SK-N-SH (cell line): ENCODE measurements around the gene EAF2. TPM values are rescaled to one million over a fixed set of nuclear protein-coding genes. Genes with fewer than 3 reads are reported as not detected.

Experiments used
- CTCF ChIA-PET: fragments of 300-600, 350-600 bp; formaldehyde crosslinking; extraction: SDS; loops from one replicate; lab custom pipeline; 2021; lab: Yijun Ruan, JAX
- POLR2A ChIA-PET: fragments of 350-600 bp; sonication (Branson Sonifier 250); formaldehyde crosslinking; extraction: SDS; loops from one replicate; lab custom pipeline; 2020; ENCODE audit warnings: antibody characterized with exemption, inconsistent platforms; lab: Yijun Ruan, JAX
- DNase-seq: peaks from one replicate; pipeline ENCODE4 v3.0.0; 2012
- H2AFZ ChIP-seq: fragments of 200-600 bp; sonication (generic); 2 replicates; pipeline ENCODE4 v1.8.1; 2016; ENCODE audit warnings: antibody characterized with exemption, mild to moderate bottlenecking, low read depth
- H3F3A ChIP-seq: fragments of 200-600 bp; sonication (generic); replicated peaks from 2 replicates; pipeline ENCODE3; 2016; ENCODE audit warnings: antibody characterized with exemption, mild to moderate bottlenecking; ENCODE audit not compliant: insufficient read depth
- H3K27ac ChIP-seq, 2 experiments: fragments of 200-500 bp in 1 of 2; fragments of 200-600 bp in 1 of 2; sonication (Bioruptor generic) in 1 of 2; sonication (generic), shearing (Covaris generic) in 1 of 2; 2 replicates each; pipeline versions ENCODE4 v1.5.1 to v1.6.1; 2014 to 2016; ENCODE audit warnings: low read depth in 2 of 2, inconsistent platforms in 1 of 2, low read length in 1 of 2, mild to moderate bottlenecking in 1 of 2, mixed read lengths in 1 of 2
- H3K27me3 ChIP-seq: fragments of 200-600 bp; sonication (generic), shearing (Covaris generic); 2 replicates; pipeline ENCODE4 v1.6.1; 2016; ENCODE audit warnings: mixed run types; ENCODE audit not compliant: insufficient read depth
- H3K36me3 ChIP-seq, 2 experiments: fragments of 200-500 bp in 1 of 2; fragments of 200-600 bp in 1 of 2; sonication (Bioruptor generic) in 1 of 2; sonication (generic) in 1 of 2; replicated peaks in 1 of 2; 2 replicates each; pipeline versions ENCODE3 to v1.5.1; 2014 to 2016; ENCODE audit warnings: low read length in 1 of 2, mild to moderate bottlenecking in 1 of 2; ENCODE audit not compliant: insufficient read depth in 2 of 2, control insufficient read depth in 1 of 2
- H3K4me1 ChIP-seq, 2 experiments: fragments of 200-500 bp in 1 of 2; fragments of 200-600 bp in 1 of 2; sonication (Bioruptor generic) in 1 of 2; sonication (generic), shearing (Covaris generic) in 1 of 2; 2 replicates each; pipeline versions ENCODE4 v1.5.1 to v1.6.1; 2014 to 2016; ENCODE audit warnings: low read depth in 1 of 2, low read length in 1 of 2, mixed run types in 1 of 2; ENCODE audit not compliant: insufficient read depth in 2 of 2, control insufficient read depth in 1 of 2
- H3K4me2 ChIP-seq: fragments of 200-600 bp; sonication (generic), shearing (Covaris generic); 2 replicates; pipeline ENCODE4 v1.6.1; 2017; ENCODE audit warnings: mixed run types
- H3K4me3 ChIP-seq, 2 experiments: fragments of 200-500 bp in 1 of 2; fragments of 200-600 bp in 1 of 2; sonication (Bioruptor generic) in 1 of 2; sonication (generic), shearing (Covaris generic) in 1 of 2; 2 replicates each; pipeline versions ENCODE4 v1.5.1 to v1.8.1; 2014 to 2016; ENCODE audit warnings: low read depth in 2 of 2, inconsistent platforms in 1 of 2, low read length in 1 of 2, mild to moderate bottlenecking in 1 of 2, mixed read lengths in 1 of 2, moderate library complexity in 1 of 2
- H3K79me2 ChIP-seq: fragments of 200-600 bp; sonication (generic); 2 replicates; pipeline ENCODE4 v1.8.1; 2017; ENCODE audit warnings: mild to moderate bottlenecking; ENCODE audit not compliant: insufficient read depth
- H3K9ac ChIP-seq: fragments of 200-600 bp; sonication (generic); 2 replicates; pipeline ENCODE4 v1.6.1; 2017; ENCODE audit warnings: mixed run types
- H3K9me2 ChIP-seq: fragments of 200-600 bp; sonication (generic); 2 replicates; pipeline ENCODE4 v1.6.1; 2017; ENCODE audit warnings: mixed run types
- H3K9me3 ChIP-seq: fragments of 200-600 bp; sonication (generic); 2 replicates; pipeline ENCODE4 v1.6.1; 2017; ENCODE audit warnings: mixed run types, mild to moderate bottlenecking, moderate library complexity
- H4K20me1 ChIP-seq: fragments of 200-600 bp; sonication (generic); 2 replicates; pipeline ENCODE4 v1.6.1; 2017; ENCODE audit warnings: mild to moderate bottlenecking, mixed run types; ENCODE audit not compliant: insufficient read depth
- CHD2 ChIP-seq: fragments of 150-350 bp; IDR thresholded peaks from 2 replicates; pipeline ENCODE4 v1.6.1; 2018; ENCODE audit warnings: low read length; ENCODE audit not compliant: partially characterized antibody
- CTCF ChIP-seq: fragments of 200-600 bp; sonication (generic); IDR thresholded peaks from 2 replicates; pipeline ENCODE4 v1.6.1; 2017; ENCODE audit warnings: antibody characterized with exemption, mild to moderate bottlenecking, moderate library complexity
- FOXM1 ChIP-seq: IDR thresholded peaks from 2 replicates; pipeline ENCODE4 v1.4.0; 2012; ENCODE audit warnings: low read depth, mild to moderate bottlenecking
- GABPA ChIP-seq: IDR thresholded peaks from 2 replicates; pipeline ENCODE4 v1.4.0; 2012; ENCODE audit warnings: low read depth, mild to moderate bottlenecking
- GATA2 ChIP-seq: sonication (generic); formaldehyde crosslinking; IDR thresholded peaks from 2 replicates; pipeline ENCODE4 v1.5.0; 2020; ENCODE audit warnings: mild to moderate bottlenecking, missing genetic modification reagents
- JUND ChIP-seq: IDR thresholded peaks from 2 replicates; pipeline ENCODE4 v1.4.0; 2012
- MAX ChIP-seq: IDR thresholded peaks from 2 replicates; pipeline ENCODE4 v1.4.0; 2012; ENCODE audit warnings: low read depth
- NRF1 ChIP-seq: IDR thresholded peaks from 2 replicates; pipeline ENCODE4 v1.6.1; 2012; ENCODE audit warnings: low read depth, mild to moderate bottlenecking, low read length
- PBX3 ChIP-seq: IDR thresholded peaks from 2 replicates; pipeline ENCODE4; 2012
- RAD21 ChIP-seq: IDR thresholded peaks from 2 replicates; pipeline ENCODE4 v1.6.1; 2012; ENCODE audit warnings: mild to moderate bottlenecking, low read length
- RXRA ChIP-seq: IDR thresholded peaks from 2 replicates; pipeline ENCODE4 v1.4.0; 2012; ENCODE audit warnings: low read depth, mild to moderate bottlenecking, borderline replicate concordance
- SMC3 ChIP-seq: IDR thresholded peaks from 2 replicates; pipeline ENCODE4 v1.6.1; 2012; ENCODE audit warnings: low read depth, low read length, improper control_type of control experiment
- USF1 ChIP-seq: IDR thresholded peaks from 2 replicates; pipeline ENCODE4 v1.4.0; 2012; ENCODE audit warnings: low read depth, borderline replicate concordance
- USF2 ChIP-seq: fragments of 150-350 bp; IDR thresholded peaks from 2 replicates; pipeline ENCODE4 v1.6.1; 2017; ENCODE audit warnings: antibody characterized with exemption, low read length, low read depth, borderline replicate concordance
- YY1 ChIP-seq: IDR thresholded peaks from 2 replicates; pipeline ENCODE4 v1.4.0; 2012; ENCODE audit warnings: low read depth, mild to moderate bottlenecking
- WGBS: methylation state at CpG from one replicate; pipeline ENCODE4 v1.1.6; 2017; ENCODE audit warnings: low lambda C conversion rate; 5-methylcytosine and 5-hydroxymethylcytosine counted together
- polyA plus RNA-seq, 3 experiments: library from polyadenylated mRNA; depleted of rRNA; stranded (reverse); fragments of >200 nt; gene quantifications; 2 replicates each; pipeline ENCODE4 v1.2.3, GENCODE V29; 2012

EAF2 gene
- polyA plus RNA-seq, 1 of the 3 experiments (the other 2 are of a cell fraction): 0.85 TPM

GRCh38 chr3:121834157-121834670 lies 795 bp upstream of the EAF2 start (continued):
- TF ChIP-seq FOXM1 (no peak), CTCF (no peak), NRF1 (no peak)

- 3% methylated on average over 11 of the region's 11 CpGs for WGBS
- peak overlapping the region; percentile 82 to 83 for H3K4me3 ChIP-seq
- no peaks in the 10 kb centered on the region for H3K9me2 ChIP-seq
- no peaks in the 10 kb centered on the region for H3F3A ChIP-seq
- POLR2A ChIA-PET: no interaction called here
- CTCF ChIA-PET: no interaction called here
- H3K27ac ChIP-seq: no peak overlapping the region; a peak in 1 of 4 replicates
- H3K4me2 ChIP-seq: peak overlapping the region; percentile 96
- TF ChIP-seq YY1 (no peak), MAX (no peak), GATA2 (CRISPR knock-in tag) (no peak), GABPA (no peak), RAD21 (no peak), SMC3 (no peak), PBX3 (no peak)
- TF ChIP-seq, all 33 proteins: peak for 0
- no peaks in the 10 kb centered on the region for H4K20me1 ChIP-seq
- no peaks in the 10 kb centered on the region for H3K27me3 ChIP-seq
- H3K4me1 ChIP-seq: peaks cover 0 to 7% of the 10 kb centered on the region in 2 experiments; a peak in 2 of 4 replicates
- peaks cover 9 to 14% of the 10 kb centered on the region in 2 experiments for H3K36me3 ChIP-seq
- H2AFZ ChIP-seq: peak overlapping the region; percentile 97
- peaks cover 14% of the 10 kb centered on the region for H3K79me2 ChIP-seq
- peak overlapping the region; percentile 85; the same call in 1 of the 2 replicates for H3K9ac ChIP-seq
- DNase-seq: no peak
- no peaks in the 10 kb centered on the region for H3K9me3 ChIP-seq
These were observed 424 bp downstream of the EAF2 start for GRCh38 chr3:121835465-121835801.

GRCh38 chr3:121836064-121836463 lies 1.1 kb downstream of the EAF2 start:
- Histone ChIP-seq H2AFZ (no peak overlapping the region), H3K4me2 (peak overlapping the region; percentile 96), H3K4me3 (peak overlapping the region in 1 of 2 experiments; percentile 83; a peak in 2 of 4 replicates), H3K36me3 (peaks cover 9 to 11% of the 10 kb centered on the region in 2 experiments), H3K79me2 (peaks cover 14% of the 10 kb centered on the region), H4K20me1 (no peaks in the 10 kb centered on the region), H3K9me2 (no peaks in the 10 kb centered on the region), H3K4me1 (peaks cover 0 to 7% of the 10 kb centered on the region in 2 experiments; a peak in 2 of 4 replicates), H3K27me3 (no peaks in the 10 kb centered on the region), H3K9ac (no peak overlapping the region), H3F3A (no peaks in the 10 kb centered on the region), H3K27ac (no peak overlapping the region), H3K9me3 (no peaks in the 10 kb centered on the region)
- no peak for DNase-seq
- CTCF ChIA-PET: no interaction called here
- WGBS: 89% methylated on average over 4 of the region's 4 CpGs
- POLR2A ChIA-PET: no interaction called here
- TF ChIP-seq CTCF (no peak), JUND (no peak), USF1 (no peak), USF2 (no peak), PBX3 (no peak), MAX (no peak), CHD2 (no peak), NRF1 (no peak), RXRA (no peak), GABPA (no peak)
